CD14-positive monocyte (primary cell): Measurements from ENCODE around the gene EML6. TPM values are rescaled to one million over a fixed set of nuclear protein-coding genes. Genes with fewer than 3 reads are reported as not detected.

Source experiments
- DNase-seq, 3 donors: peaks; one replicate each; pipeline ENCODE4 v3.0.0-alpha.2; 2011 to 2022
- H2AFZ ChIP-seq: 2 replicates; pipeline ENCODE4 v1.6.0; 2012; ENCODE audit warnings: mild to moderate bottlenecking, low read depth, low read length, inconsistent platforms; ENCODE audit not compliant: insufficient read depth, poor library complexity, severe bottlenecking
- H3K27ac ChIP-seq, 2 donors: 1 replicate in 1 of 2; 2 replicates in 1 of 2; pipeline ENCODE4 v1.5.1; 2012 to 2013; ENCODE audit warnings: low read length in 2 of 2, control low read depth in 1 of 2, inconsistent platforms in 1 of 2, low read depth in 1 of 2, mild to moderate bottlenecking in 1 of 2
- H3K27me3 ChIP-seq, 2 donors: one replicate each; pipeline versions ENCODE4 v1.6.0 to v1.6.1; 2011 to 2013; ENCODE audit warnings: low read length in 2 of 2; ENCODE audit not compliant: control insufficient read depth in 2 of 2, insufficient read depth in 2 of 2
- H3K36me3 ChIP-seq, 2 donors: replicated peaks in 1 of 2; 1 replicate in 1 of 2; 2 replicates in 1 of 2; pipeline versions ENCODE4 v1.5.1 to v1.6.1; 2012 to 2013; ENCODE audit warnings: low read length in 2 of 2, control low read depth in 1 of 2, inconsistent platforms in 1 of 2, mild to moderate bottlenecking in 1 of 2; ENCODE audit not compliant: insufficient read depth in 2 of 2, control insufficient read depth in 1 of 2
- H3K4me1 ChIP-seq, 2 donors: 1 replicate in 1 of 2; 2 replicates in 1 of 2; pipeline versions ENCODE4 v1.5.1 to v1.6.1; 2012 to 2013; ENCODE audit warnings: low read length in 2 of 2, control low read depth in 1 of 2, inconsistent platforms in 1 of 2, mild to moderate bottlenecking in 1 of 2, moderate library complexity in 1 of 2; ENCODE audit not compliant: insufficient read depth in 2 of 2, control insufficient read depth in 1 of 2
- H3K4me2 ChIP-seq: replicated peaks from 2 replicates; pipeline ENCODE3; 2012; ENCODE audit warnings: low read length, moderate library complexity, mild to moderate bottlenecking; ENCODE audit not compliant: poor library complexity, severe bottlenecking; ENCODE audit errors: extremely low read depth
- H3K4me3 ChIP-seq, 3 experiments: fragments of 200-600 bp in 1 of 3; sonication (generic) in 1 of 3; replicated peaks in 1 of 3; 1 replicate in 2 of 3; 2 replicates in 1 of 3; pipeline ENCODE4 v1.5.1; 2011 to 2013; ENCODE audit warnings: low read length in 3 of 3, mild to moderate bottlenecking in 3 of 3, control low read depth in 2 of 3, low read depth in 2 of 3, inconsistent platforms in 1 of 3, moderate library complexity in 1 of 3
- H3K79me2 ChIP-seq: 2 replicates; pipeline ENCODE4 v1.6.0; 2012; ENCODE audit warnings: mild to moderate bottlenecking, control low read depth, inconsistent platforms, low read length, moderate library complexity; ENCODE audit not compliant: insufficient read depth
- H3K9ac ChIP-seq: 2 replicates; pipeline ENCODE4 v1.6.0; 2017; ENCODE audit warnings: low read length, mild to moderate bottlenecking; ENCODE audit not compliant: insufficient read depth, poor library complexity, severe bottlenecking
- H3K9me3 ChIP-seq, 2 donors: replicated peaks in 1 of 2; 1 replicate in 1 of 2; 2 replicates in 1 of 2; pipeline versions ENCODE4 v1.5.1 to v1.6.1; 2012 to 2013; ENCODE audit warnings: low read length in 2 of 2, control low read depth in 1 of 2; ENCODE audit not compliant: control insufficient read depth in 1 of 2, insufficient read depth in 1 of 2
- H4K20me1 ChIP-seq: 2 replicates; pipeline ENCODE4 v1.6.0; 2012; ENCODE audit warnings: mild to moderate bottlenecking, low read length, control low read depth, moderate library complexity; ENCODE audit not compliant: insufficient read depth
- H3K27ac Mint-ChIP-seq, 7 donors: one replicate each; pipeline ENCODE4 v1.8.0; 2020; ENCODE audit warnings: mild to moderate bottlenecking in 7 of 7, mixed read lengths in 7 of 7, moderate library complexity in 6 of 7, inconsistent platforms in 2 of 7
- H3K27me3 Mint-ChIP-seq, 3 donors: one replicate each; pipeline ENCODE4 v1.8.0; 2021 to 2022; ENCODE audit warnings: low read depth in 3 of 3, mild to moderate bottlenecking in 3 of 3, mixed read lengths in 3 of 3, moderate library complexity in 3 of 3, inconsistent platforms in 1 of 3
- H3K36me3 Mint-ChIP-seq, 2 donors: one replicate each; pipeline ENCODE4 v1.8.0; 2020; ENCODE audit warnings: mixed read lengths in 2 of 2, inconsistent platforms in 1 of 2, mild to moderate bottlenecking in 1 of 2
- H3K4me1 Mint-ChIP-seq: one replicate; pipeline ENCODE4 v1.8.0; 2020; ENCODE audit warnings: mild to moderate bottlenecking, mixed read lengths
- H3K4me3 Mint-ChIP-seq, 2 donors: one replicate each; pipeline ENCODE4 v1.8.0; 2020; ENCODE audit warnings: mild to moderate bottlenecking in 2 of 2, mixed read lengths in 2 of 2, moderate library complexity in 1 of 2
- H3K9me3 Mint-ChIP-seq, 7 donors: one replicate each; pipeline ENCODE4 v1.8.0; 2020 to 2022; ENCODE audit warnings: mixed read lengths in 7 of 7, mild to moderate bottlenecking in 6 of 7, moderate library complexity in 6 of 7, inconsistent platforms in 2 of 7
- WGBS: methylation state at CpG from one replicate; pipeline ENCODE4 v1.1.5; 2013; ENCODE audit warnings: missing lambda C conversion rate; ENCODE audit not compliant: insufficient coverage; 5-methylcytosine and 5-hydroxymethylcytosine counted together
- intact Hi-C, 2 donors: fragments of 100-400 bp; cut with micrococcal nuclease; formaldehyde crosslinking; loops; one replicate each; pipeline versions ENCODE4 v1.15.0 to v1.15.1; 2023
- polyA plus RNA-seq, 3 donors: library from polyadenylated mRNA; depleted of rRNA in 1 of 3; unstranded in 2 of 3; stranded (reverse) in 1 of 3; fragments of 300-500 nt in 2 of 3; fragments of >200 nt in 1 of 3; fragmentation: Illumina TruSeq in 2 of 3; gene quantifications; 1 replicate in 2 of 3; 2 replicates in 1 of 3; pipeline ENCODE4 v1.2.3, GENCODE V29; 2012 to 2021
- TF ChIP-seq, protein P1 (sequence below): fragments of 200-600 bp; IDR thresholded peaks from one replicate; pipeline ENCODE4 v1.8.0; 2022; ENCODE audit warnings: antibody characterized with exemption, mild to moderate bottlenecking

The EML6 gene
- polyA plus RNA-seq, 3 donors, result 0.79 TPM; not detected in 2

DNA sequence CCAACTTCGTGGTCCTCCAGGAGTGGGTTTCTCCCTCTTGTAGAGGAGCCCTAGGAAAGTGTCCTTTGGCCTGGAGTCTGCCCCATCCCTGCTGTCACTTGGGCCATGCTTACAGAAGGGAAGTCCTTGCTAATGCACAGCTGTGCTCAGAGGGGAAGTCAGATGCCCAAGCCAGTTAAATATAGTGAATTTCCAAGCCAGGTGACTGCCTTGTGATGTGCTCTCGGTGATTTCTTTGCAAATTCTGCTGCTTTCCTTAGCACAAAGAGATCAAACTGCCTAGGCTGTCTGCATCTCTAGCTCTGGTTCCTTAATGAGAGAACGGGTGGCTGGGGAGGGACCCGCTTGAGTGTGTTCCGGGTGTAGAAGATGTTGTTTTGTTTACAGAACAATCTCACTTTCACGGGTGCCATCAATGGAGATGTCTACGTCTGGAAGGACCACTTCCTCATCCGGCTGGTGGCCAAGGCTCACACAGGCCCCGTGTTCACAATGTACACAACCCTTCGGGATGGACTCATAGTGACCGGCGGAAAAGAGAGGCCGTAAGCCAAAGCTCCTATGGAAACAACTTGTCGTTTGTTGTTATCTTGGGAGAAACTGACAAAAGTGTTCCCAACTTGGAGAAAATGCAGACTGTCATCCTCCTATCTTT is 235.4 kb downstream of the EML6 start:
- DNase-seq, result no peak
- Mint-ChIP-seq H3K27ac (peak overlapping the region in 2 of 7 donors; percentile 56 to 69), H3K36me3 (no peaks in the 10 kb centered on the region), H3K9me3 (peaks cover 0 to 2% (median 0%) of the 10 kb centered on the region in 7 donors), H3K4me3 (no peak overlapping the region), H3K27me3 (no peaks in the 10 kb centered on the region), H3K4me1 (peaks cover 11% of the 10 kb centered on the region)
- H3K27me3 ChIP-seq, result no peaks in the 10 kb centered on the region
- H2AFZ ChIP-seq, result no peak overlapping the region
- H3K4me2 ChIP-seq, result no peak overlapping the region
- no peaks in the 10 kb centered on the region for H4K20me1 ChIP-seq
- no peaks in the 10 kb centered on the region for H3K9me3 ChIP-seq
- H3K4me3 ChIP-seq, result no peak overlapping the region
- H3K36me3 ChIP-seq, result no peaks in the 10 kb centered on the region
- no peak overlapping the region for H3K27ac ChIP-seq
- no peak overlapping the region for H3K9ac ChIP-seq
- 75% methylated on average over 8 of the region's 14 CpGs for WGBS
- TF ChIP-seq, protein P1, sequence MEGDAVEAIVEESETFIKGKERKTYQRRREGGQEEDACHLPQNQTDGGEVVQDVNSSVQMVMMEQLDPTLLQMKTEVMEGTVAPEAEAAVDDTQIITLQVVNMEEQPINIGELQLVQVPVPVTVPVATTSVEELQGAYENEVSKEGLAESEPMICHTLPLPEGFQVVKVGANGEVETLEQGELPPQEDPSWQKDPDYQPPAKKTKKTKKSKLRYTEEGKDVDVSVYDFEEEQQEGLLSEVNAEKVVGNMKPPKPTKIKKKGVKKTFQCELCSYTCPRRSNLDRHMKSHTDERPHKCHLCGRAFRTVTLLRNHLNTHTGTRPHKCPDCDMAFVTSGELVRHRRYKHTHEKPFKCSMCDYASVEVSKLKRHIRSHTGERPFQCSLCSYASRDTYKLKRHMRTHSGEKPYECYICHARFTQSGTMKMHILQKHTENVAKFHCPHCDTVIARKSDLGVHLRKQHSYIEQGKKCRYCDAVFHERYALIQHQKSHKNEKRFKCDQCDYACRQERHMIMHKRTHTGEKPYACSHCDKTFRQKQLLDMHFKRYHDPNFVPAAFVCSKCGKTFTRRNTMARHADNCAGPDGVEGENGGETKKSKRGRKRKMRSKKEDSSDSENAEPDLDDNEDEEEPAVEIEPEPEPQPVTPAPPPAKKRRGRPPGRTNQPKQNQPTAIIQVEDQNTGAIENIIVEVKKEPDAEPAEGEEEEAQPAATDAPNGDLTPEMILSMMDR, result no peak
- H3K79me2 ChIP-seq, result no peaks in the 10 kb centered on the region
- intact Hi-C loops, result no loop called here
- peaks cover 0 to 3% of the 10 kb centered on the region in 2 donors for H3K4me1 ChIP-seq

DNA sequence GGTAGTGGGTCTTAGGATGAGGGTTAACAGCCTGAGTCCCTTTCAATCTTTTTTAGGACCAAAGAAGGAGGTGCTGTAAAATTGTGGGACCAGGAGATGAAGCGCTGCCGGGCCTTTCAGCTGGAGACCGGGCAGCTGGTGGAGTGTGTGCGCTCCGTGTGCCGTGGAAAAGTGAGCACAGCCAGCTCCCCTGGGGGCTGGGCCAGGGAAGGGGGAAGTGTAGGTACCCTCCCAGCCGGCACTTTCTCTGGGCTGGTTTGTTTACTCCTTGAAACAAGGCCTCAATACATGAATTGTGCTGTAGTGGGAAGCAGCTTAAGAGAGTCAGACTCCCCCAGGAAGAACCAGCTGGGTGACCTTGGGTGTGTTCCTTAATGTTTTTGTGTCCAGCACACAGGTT is 236.7 kb downstream of the EML6 start:
- H3K36me3 ChIP-seq, result no peaks in the 10 kb centered on the region
- intact Hi-C loops, result no loop called here
- H3K4me3 ChIP-seq, result no peak overlapping the region
- H3K4me1 Mint-ChIP-seq, result peaks cover 14% of the 10 kb centered on the region
- no peak overlapping the region for H2AFZ ChIP-seq
- TF ChIP-seq, protein P1, result no peak
- no peaks in the 10 kb centered on the region for H3K79me2 ChIP-seq
- H3K9ac ChIP-seq, result no peak overlapping the region
- H3K4me3 Mint-ChIP-seq, result no peak overlapping the region
- no peak overlapping the region for H3K4me2 ChIP-seq
- H3K36me3 Mint-ChIP-seq, result no peaks in the 10 kb centered on the region
- peak overlapping the region in 1 of 7 donors; percentile 22 for H3K27ac Mint-ChIP-seq
- no peaks in the 10 kb centered on the region for H4K20me1 ChIP-seq
- no peaks in the 10 kb centered on the region for H3K27me3 Mint-ChIP-seq
- H3K9me3 ChIP-seq, result no peaks in the 10 kb centered on the region
- WGBS, result 72% methylated on average over 6 of the region's 7 CpGs
- H3K9me3 Mint-ChIP-seq, result peaks cover 0 to 2% (median 0%) of the 10 kb centered on the region in 7 donors
- H3K4me1 ChIP-seq, result peaks cover 0 to 3% of the 10 kb centered on the region in 2 donors
- H3K27me3 ChIP-seq, result no peaks in the 10 kb centered on the region
- no peak overlapping the region for H3K27ac ChIP-seq
- DNase-seq, result no peak
